CD4-positive, alpha-beta T cell treated with Interleukin-12 subunit alpha and Interleukin-12 subunit beta, for 1 hour (primary cell): Measurements from ENCODE around the gene PTGDR2.
"Not testable (repeated sequence)": the region's sequence is repeated elsewhere in the genome, so short reads cannot be mapped to it uniquely, and the experiment has no call there.

ENCODE experiments used
- DNase-seq: peaks from one replicate; pipeline ENCODE4 v3.0.0-alpha.2; 2020

The PTGDR2 gene

DNA sequence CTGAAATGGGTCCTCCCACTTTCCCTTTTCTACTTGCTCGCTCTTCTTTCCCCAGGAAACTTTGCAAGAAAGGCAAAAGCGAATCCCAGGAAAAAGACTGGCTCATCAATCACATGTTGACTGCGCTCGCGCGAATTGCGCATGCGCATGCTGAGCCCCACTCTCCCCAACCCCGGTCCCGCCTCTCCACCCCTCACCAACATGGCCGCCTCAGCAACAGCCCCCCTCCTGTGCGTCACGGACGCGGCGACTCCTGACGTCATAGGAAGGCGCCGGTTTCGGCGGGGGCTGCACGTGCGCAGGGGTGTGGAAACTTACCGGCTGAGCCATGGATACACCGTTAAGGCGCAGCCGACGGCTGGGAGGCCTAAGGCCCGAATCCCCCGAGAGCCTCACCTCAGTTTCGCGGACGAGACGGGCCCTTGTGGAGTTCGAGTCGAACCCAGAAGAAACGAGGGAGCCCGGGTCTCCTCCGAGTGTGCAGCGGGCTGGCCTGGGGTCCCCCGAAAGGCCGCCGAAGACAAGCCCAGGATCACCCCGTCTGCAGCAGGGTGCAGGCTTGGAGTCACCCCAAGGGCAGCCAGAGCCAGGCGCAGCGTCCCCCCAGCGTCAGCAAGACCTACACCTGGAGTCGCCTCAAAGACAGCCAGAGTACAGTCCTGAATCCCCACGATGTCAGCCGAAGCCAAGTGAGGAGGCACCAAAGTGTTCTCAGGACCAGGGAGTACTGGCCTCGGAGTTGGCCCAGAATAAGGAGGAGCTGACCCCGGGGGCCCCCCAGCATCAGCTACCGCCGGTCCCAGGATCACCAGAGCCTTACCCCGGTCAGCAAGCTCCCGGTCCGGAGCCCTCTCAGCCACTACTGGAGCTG lies 13.7 kb downstream of the PTGDR2 start, which contains the start of gene CCDC86:
CCDC86 (plus strand) TSS at position 317 of the 871 bp plus-strand sequence; CDS start at position 329, 12 bp downstream.
- peak; percentile 98 for DNase-seq

DNA sequence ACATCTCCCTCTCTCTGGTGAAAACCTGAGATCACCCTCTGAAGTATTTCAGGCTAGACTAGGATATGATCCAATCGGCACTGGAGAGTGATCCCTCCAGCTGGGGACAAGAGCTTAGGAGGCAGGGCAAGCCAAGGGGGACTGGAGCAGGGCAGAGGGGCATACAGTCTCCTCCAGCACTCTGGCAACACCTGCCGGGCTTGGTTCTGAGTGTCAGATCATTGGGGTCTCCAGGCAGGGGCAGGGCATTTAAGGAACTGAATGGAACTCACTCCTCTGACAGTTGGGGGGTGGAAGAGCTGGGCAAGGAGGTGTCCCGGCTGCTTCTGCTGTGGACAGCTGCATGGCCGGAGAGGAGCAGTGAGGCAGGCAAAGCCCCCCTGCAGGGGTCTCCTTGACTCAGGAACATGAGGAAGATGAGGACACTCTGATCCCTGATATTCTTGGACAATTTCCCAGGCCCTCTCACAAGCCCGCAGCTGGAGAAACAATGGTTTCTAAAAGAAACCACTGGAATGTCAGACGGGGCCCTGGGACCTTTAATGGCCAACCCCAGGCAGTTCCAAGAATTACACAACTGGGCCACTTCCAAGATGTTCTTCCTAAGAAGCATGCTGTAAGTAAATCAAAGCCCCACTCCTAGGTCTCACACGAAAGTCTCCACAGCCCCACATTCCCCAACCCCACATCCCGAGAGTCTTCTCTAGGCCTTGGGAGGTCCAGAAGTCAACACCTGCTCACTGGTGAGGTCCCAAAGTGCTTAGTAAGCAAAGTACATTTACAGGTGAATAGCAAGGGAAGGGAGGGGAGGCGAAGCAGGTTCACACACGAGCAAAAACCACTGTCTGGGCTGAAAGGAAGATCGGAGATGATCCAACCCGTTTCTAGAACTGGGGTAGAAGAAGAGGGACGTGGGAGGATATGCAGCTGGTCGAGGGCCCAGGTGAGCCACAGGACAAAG lies 15.0 kb downstream of the PTGDR2 start:
- DNase-seq, result no peak

GRCh38 chr11:60838132-60838531 lies 17.6 kb downstream of the PTGDR2 start:
- no peak for DNase-seq

GRCh38 chr11:60836866-60837515 lies 18.8 kb downstream of the PTGDR2 start:
- DNase-seq, result no peak

GRCh38 chr11:60835534-60835846 lies 20.3 kb downstream of the PTGDR2 start:
- DNase-seq, result no peak

GRCh38 chr11:60834742-60835533 lies 20.8 kb downstream of the PTGDR2 start:
- no peak for DNase-seq

DNA sequence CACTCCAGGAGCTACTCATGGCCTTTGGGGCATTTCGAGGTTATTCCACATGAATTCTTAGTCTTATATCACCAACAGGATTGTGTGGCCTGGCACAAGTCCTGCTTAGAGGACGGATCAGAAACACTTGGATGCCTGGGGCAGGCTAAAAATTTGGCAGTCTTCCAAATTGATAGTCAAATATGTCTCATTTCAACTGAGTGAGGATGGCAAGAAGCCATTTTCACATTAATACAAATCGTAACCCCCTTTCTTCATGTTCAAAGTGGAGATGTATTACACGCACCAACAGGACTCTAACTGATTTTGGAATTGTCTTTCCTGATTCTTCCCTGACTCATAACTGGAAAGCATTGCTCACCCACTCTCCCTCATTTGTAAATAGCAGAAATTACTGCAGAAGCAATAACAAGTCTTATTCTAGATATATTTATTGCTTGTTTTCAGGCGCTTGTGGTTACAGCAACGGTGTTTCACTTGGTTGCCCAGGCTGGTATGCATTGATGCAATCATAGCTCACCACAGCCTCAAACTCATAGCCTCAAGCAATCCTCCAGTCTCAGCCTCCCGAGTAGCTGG lies 24.2 kb downstream of the PTGDR2 start:
- DNase-seq, result no peak

- DNase-seq, result peak; percentile 80
Observed at GRCh38 chr11:60831143-60831500, 24.6 kb downstream of the PTGDR2 start.

GRCh38 chr11:60830478-60831142 lies 25.1 kb downstream of the PTGDR2 start:
- no peak for DNase-seq

DNA sequence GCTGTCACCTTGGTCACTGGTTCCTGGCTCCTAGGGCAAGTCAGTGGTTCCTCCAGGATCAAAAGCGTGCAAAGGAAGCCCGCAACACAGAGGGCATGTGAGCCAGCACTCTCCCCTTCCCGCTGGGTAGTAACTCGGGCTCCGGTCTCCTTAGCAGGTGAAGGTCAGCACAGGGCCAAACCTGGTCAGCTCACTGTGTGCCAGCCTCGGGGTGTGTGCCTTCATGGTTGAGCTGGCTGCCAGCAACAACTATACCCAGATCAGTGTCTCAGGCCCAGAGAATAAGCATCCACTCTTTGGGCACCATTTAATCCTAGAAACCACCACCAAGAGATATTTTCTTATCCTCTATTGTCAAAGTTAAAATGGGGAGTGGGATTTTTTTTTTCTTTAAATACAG lies 30.0 kb downstream of the PTGDR2 start:
- DNase-seq, result no peak

GRCh38 chr11:60825118-60825517 lies 30.6 kb downstream of the PTGDR2 start:
- DNase-seq, result no peak

DNA sequence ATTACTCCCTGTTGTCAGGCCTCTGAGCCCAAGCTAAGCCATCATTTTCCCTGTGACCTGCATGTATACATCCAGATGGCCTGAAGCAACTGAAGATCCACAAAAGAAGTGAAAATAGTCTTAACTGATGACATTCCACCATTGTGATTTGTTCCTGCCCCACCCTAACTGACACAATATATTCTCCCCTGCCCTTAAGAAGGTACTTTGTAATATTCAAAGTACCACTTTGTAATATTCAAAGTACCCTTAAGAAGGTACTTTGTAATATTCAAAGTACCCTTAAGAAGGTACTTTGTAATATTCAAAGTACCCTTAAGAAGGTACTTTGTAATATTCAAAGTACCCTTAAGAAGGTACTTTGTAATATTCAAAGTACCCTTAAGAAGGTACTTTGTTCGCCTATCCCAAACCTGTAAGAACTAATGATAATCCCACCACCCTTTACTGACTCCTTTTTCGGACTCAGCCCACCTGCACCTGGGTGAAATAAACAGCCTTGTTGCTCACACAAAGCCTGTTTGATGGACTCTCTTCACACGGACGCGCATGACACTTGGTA lies 31.9 kb downstream of the PTGDR2 start:
- DNase-seq, result not testable (repeated sequence)

DNA sequence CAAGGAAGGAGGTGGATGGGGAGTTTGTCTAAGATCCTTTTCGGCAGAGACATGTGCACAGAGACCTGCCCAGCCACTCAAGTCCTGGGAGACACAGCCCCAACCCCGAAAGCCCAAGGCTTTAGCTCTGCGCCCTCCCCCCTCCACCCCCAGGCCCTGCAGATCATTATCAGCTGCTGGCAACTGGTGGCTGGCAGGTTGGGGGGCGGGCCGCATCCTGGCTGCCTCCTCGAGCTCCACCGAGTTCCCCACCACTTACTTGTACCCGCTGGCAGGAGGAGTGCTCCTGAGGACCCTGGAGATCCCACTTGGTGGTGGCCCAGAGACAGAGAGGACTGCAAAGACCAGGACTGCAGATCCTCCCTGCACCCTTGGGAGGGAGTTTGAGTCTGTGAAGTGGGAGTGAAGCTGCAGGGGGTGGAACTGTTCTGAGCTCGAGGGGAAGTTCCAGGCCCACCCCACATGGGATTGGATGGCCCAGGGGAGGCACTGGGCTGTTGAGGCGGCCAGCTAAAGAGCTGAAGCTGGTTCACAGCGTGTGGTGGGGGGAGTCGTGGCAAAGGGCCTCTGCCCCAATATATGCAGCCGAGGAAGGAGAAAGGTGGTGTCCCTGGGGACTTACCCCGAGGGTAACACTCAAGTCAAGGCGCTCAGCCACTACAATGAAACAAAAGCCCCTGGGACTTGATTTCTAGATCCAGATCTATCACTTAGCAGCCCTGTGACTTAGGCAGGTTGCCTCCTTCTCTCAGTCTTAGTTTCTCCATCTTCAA lies 33.7 kb downstream of the PTGDR2 start:
- DNase-seq, result no peak

DNA sequence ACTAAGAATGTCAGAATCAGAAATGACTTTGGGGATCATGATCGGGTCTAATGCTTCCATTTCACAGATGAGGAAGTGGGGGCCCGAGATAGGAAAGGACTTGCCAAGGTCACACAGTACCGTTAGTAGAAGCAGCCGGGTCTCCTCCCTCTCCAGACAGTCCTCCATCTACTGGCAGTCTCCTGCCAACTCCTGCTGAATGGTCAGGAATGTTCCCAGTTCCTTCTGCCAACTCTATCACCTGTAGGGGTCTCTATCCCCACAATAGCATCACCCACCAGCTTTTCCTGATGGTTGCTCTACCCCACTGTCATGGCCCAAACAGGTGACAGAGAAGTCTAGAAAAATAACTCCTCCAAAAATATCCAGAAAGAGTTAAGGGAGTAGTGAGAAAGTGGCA lies 37.7 kb downstream of the PTGDR2 start:
- DNase-seq, result no peak

GRCh38 chr11:60816590-60817157 lies 39.1 kb downstream of the PTGDR2 start:
- no peak for DNase-seq

DNA sequence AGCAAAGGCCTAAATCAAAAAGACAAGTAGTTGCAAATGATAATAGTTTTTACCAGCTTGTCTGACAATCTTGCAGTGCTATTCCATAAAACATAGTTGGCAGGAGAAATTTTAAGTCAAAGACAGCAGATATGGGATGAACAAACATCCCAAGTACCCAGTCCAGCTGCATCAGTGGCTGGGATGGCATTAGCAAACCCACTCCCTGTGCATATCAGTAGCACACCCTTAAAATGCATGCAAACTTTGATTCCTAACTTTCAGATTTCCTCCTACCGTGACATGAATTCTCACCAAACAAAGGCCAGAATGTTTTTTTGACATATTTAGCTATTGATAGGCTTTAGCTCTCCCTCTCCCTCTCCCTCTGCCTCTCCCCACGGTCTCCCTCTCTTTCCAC lies 41.6 kb downstream of the PTGDR2 start:
- DNase-seq, result no peak

DNA sequence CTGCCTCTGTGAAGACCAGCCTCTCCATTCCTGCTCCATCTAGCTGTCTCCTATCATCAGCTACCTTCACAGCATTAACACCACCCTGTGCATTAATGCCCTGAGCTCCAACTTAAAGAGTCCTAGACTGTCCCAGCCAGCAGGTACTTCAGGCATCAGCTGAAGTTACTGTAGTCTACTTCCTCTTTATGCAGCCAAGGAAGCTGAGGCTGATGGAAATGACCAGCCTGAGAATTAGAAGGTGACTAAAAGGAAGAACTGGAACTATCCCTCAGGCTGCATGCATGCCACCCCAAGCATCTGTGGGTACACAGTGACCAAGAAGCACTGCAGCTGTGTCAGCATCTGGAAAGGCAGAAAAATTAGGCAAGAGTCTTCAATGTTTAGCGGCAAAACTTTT lies 42.4 kb downstream of the PTGDR2 start:
- DNase-seq, result no peak

GRCh38 chr11:60810569-60810968 lies 45.2 kb downstream of the PTGDR2 start:
- DNase-seq, result no peak

DNA sequence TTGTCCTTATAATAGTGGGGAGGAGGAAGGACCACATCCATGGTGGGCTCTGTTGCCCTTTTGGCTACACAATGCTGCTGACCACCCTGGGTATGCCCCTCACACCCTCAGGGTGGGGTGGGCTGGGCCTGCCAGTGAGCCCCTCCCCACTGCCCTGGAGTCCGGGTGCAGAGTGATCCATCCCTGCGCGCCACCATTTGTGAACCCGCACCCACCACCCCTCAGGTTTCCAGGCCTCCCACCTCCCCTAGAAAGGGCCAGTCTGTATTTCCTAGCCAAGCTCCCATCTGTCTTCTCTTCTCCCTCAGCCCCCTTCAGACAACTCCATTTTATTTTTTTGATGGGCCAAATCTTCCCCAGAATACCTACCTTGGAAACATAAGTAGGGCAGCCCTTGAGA lies 45.6 kb downstream of the PTGDR2 start:
- DNase-seq, result no peak

DNA sequence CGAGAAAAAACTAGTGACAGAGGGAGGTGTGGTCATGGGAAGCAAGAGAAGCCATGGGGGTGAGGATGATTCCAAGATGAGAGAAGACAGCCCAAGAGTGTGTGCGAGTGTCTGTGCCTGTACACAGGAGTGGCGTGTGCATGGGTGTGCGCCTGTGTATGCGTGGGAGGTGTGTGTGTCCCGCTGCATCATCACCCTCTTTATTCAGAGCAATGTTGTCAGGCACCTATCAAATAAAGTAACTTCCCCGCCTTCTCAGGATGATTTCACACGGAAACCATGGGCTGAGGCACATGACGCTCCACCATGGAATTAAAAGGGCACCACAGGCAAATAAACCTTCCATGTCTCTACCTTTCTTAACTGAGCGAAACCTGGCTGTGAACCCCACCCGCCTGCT lies 46.1 kb downstream of the PTGDR2 start:
- no peak for DNase-seq
